ENCODE data around the gene REEP1.

The REEP1 gene

GRCh38 chr2:86335865-86336674, 1.4 kb downstream of the REEP1 start:
- H3K4me2 ChIP-seq = peak overlapping the region; percentile 81 to 97 (median 89); a peak in 19 of 22 replicates
- peak overlapping the region in 9 of 10 experiments; percentile 51 to 71 (median 59); a peak in 13 of 20 replicates for H3K4me3 ChIP-seq
- no peak overlapping the region for H3K27ac ChIP-seq
- no peaks in the 10 kb centered on the region for H3K36me3 ChIP-seq
- H4K20me1 ChIP-seq = peaks cover 0 to 21% (median 6%) of the 10 kb centered on the region in 11 experiments; a peak in 13 of 22 replicates
- peaks cover 7 to 25% (median 11%) of the 10 kb centered on the region in 11 experiments for H3K9me3 ChIP-seq (replicated peaks in 1 of 11)
- H3K27me3 ChIP-seq = peaks cover 62 to 74% (median 69%) of the 10 kb centered on the region in 11 experiments
- H3K4me1 ChIP-seq = peaks cover 10 to 40% (median 35%) of the 10 kb centered on the region in 10 experiments; a peak in 18 of 20 replicates
- H3K9ac ChIP-seq = 0 out of 22 replicates have a peak overlapping the region, but pooled peaks of 1 of the 11 experiments have one; percentile 34
- TF ChIP-seq Cebpa-rat (IDR thresholded peaks at IDR 0.05) = no peak

- Histone ChIP-seq H3K9me3 (replicated peaks in 1 of 11) (peaks cover 4 to 12% (median 10%) of the 10 kb centered on the region in 11 experiments; a peak in 19 of 22 replicates), H3K9ac (no peak overlapping the region), H3K4me2 (peak overlapping the region in 8 of 11 experiments; percentile 50 to 73 (median 66); a peak in 16 of 22 replicates), H3K4me1 (peaks cover 19 to 43% (median 38%) of the 10 kb centered on the region in 10 experiments), H3K36me3 (no peaks in the 10 kb centered on the region), H3K4me3 (no peak overlapping the region), H3K27ac (no peak overlapping the region), H4K20me1 (peaks cover 0 to 21% (median 6%) of the 10 kb centered on the region in 11 experiments; a peak in 13 of 22 replicates), H3K27me3 (peaks cover 39 to 48% (median 42%) of the 10 kb centered on the region in 11 experiments)
- no peak for TF ChIP-seq Cebpa-rat (IDR thresholded peaks at IDR 0.05)
Measured at GRCh38 chr2:86333378-86333777, 4.0 kb downstream of the REEP1 start.

- H3K4me2 ChIP-seq = peak overlapping the region in 8 of 11 experiments; percentile 31 to 73 (median 66); a peak in 15 of 22 replicates
- peaks cover 4 to 16% (median 10%) of the 10 kb centered on the region in 11 experiments; a peak in 19 of 22 replicates for H3K9me3 ChIP-seq (replicated peaks in 1 of 11)
- H3K27me3 ChIP-seq = peaks cover 32 to 41% (median 35%) of the 10 kb centered on the region in 11 experiments
- TF ChIP-seq Cebpa-rat (IDR thresholded peaks at IDR 0.05) = no peak
- H3K4me3 ChIP-seq = no peak overlapping the region
- peaks cover 18 to 40% (median 35%) of the 10 kb centered on the region in 10 experiments for H3K4me1 ChIP-seq
- no peak overlapping the region for H3K27ac ChIP-seq
- H4K20me1 ChIP-seq = peaks cover 0 to 15% (median 6%) of the 10 kb centered on the region in 11 experiments; a peak in 12 of 22 replicates
- no peak overlapping the region for H3K9ac ChIP-seq
- H3K36me3 ChIP-seq = no peaks in the 10 kb centered on the region
Measured at GRCh38 chr2:86332654-86333053, 4.8 kb downstream of the REEP1 start.

GRCh38 chr2:86331384-86331783, 6.0 kb downstream of the REEP1 start:
- no peak overlapping the region for H3K4me3 ChIP-seq
- H3K9me3 ChIP-seq (replicated peaks in 1 of 11) = peaks cover 4 to 16% (median 10%) of the 10 kb centered on the region in 11 experiments; a peak in 19 of 22 replicates
- peaks cover 10 to 31% (median 27%) of the 10 kb centered on the region in 10 experiments for H3K4me1 ChIP-seq
- no peak overlapping the region for H3K27ac ChIP-seq
- peaks cover 19 to 29% (median 22%) of the 10 kb centered on the region in 11 experiments for H3K27me3 ChIP-seq
- H3K4me2 ChIP-seq = no peak overlapping the region
- TF ChIP-seq Cebpa-rat (IDR thresholded peaks at IDR 0.05) = no peak
- peaks cover 0 to 7% (median 1%) of the 10 kb centered on the region in 11 experiments; a peak in 8 of 22 replicates for H4K20me1 ChIP-seq
- H3K36me3 ChIP-seq = no peaks in the 10 kb centered on the region
- H3K9ac ChIP-seq = no peak overlapping the region

- Histone ChIP-seq H3K27me3 (peaks cover 6 to 15% (median 8%) of the 10 kb centered on the region in 11 experiments; a peak in 21 of 22 replicates), H3K9ac (no peak overlapping the region), H3K36me3 (no peaks in the 10 kb centered on the region), H3K4me2 (peak overlapping the region in 5 of 11 experiments; percentile 21 to 47 (median 30); a peak in 7 of 22 replicates), H4K20me1 (no peaks in the 10 kb centered on the region), H3K4me1 (peaks cover 9 to 31% (median 26%) of the 10 kb centered on the region in 10 experiments; a peak in 19 of 20 replicates), H3K4me3 (no peak overlapping the region), H3K9me3 (replicated peaks in 1 of 11) (peaks cover 4 to 16% (median 10%) of the 10 kb centered on the region in 11 experiments; a peak in 19 of 22 replicates), H3K27ac (no peak overlapping the region)
- peak in 2 of 11 experiments; percentile 28 to 36; a peak in 2 of 22 replicates for TF ChIP-seq Cebpa-rat (IDR thresholded peaks at IDR 0.05)
Measured at GRCh38 chr2:86330001-86330400, 7.4 kb downstream of the REEP1 start.

- Histone ChIP-seq H3K4me3 (no peak overlapping the region), H3K27ac (no peak overlapping the region), H3K27me3 (no peaks in the 10 kb centered on the region), H3K36me3 (no peaks in the 10 kb centered on the region), H3K4me2 (no peak overlapping the region), H4K20me1 (no peaks in the 10 kb centered on the region), H3K9me3 (replicated peaks in 1 of 11) (peaks cover 0 to 6% (median under 1%) of the 10 kb centered on the region in 11 experiments; a peak in 6 of 22 replicates), H3K4me1 (no peaks in the 10 kb centered on the region), H3K9ac (no peak overlapping the region)
- TF ChIP-seq Cebpa-rat (IDR thresholded peaks at IDR 0.05) = no peak
Measured at GRCh38 chr2:86323273-86324021, 14.0 kb downstream of the REEP1 start.

- H3K4me3 ChIP-seq = no peak overlapping the region
- no peaks in the 10 kb centered on the region for H3K36me3 ChIP-seq
- H4K20me1 ChIP-seq = no peaks in the 10 kb centered on the region
- H3K27me3 ChIP-seq = no peaks in the 10 kb centered on the region
- no peaks in the 10 kb centered on the region for H3K4me1 ChIP-seq
- no peak overlapping the region for H3K4me2 ChIP-seq
- H3K9ac ChIP-seq = no peak overlapping the region
- no peak overlapping the region for H3K27ac ChIP-seq
- no peak for TF ChIP-seq Cebpa-rat (IDR thresholded peaks at IDR 0.05)
- H3K9me3 ChIP-seq (replicated peaks in 1 of 11) = no peaks in the 10 kb centered on the region
Measured at GRCh38 chr2:86319700-86320580, 17.5 kb downstream of the REEP1 start.

- no peaks in the 10 kb centered on the region for H3K27me3 ChIP-seq
- H3K4me2 ChIP-seq = no peak overlapping the region
- no peaks in the 10 kb centered on the region for H3K9me3 ChIP-seq (replicated peaks in 1 of 11)
Measured at GRCh38 chr2:86315084-86315483, 22.3 kb downstream of the REEP1 start.

More at GRCh38 chr2:86315084-86315483, 22.3 kb downstream of the REEP1 start:
- no peak overlapping the region for H3K9ac ChIP-seq
- H4K20me1 ChIP-seq = no peaks in the 10 kb centered on the region
- no peak overlapping the region for H3K27ac ChIP-seq
- TF ChIP-seq Cebpa-rat (IDR thresholded peaks at IDR 0.05) = no peak
- no peaks in the 10 kb centered on the region for H3K36me3 ChIP-seq
- H3K4me3 ChIP-seq = no peak overlapping the region
- H3K4me1 ChIP-seq = no peaks in the 10 kb centered on the region
